Lower leg skin (tissue), 3 donors: ENCODE measurements around the gene SMC6.

ENCODE experiments used
- CTCF ChIP-seq, 3 donors: fragments of 450-650 bp; IDR thresholded peaks; one replicate each; pipeline ENCODE4 v1.5.1; 2016; ENCODE audit warnings: antibody characterized with exemption in 3 of 3, mild to moderate bottlenecking in 3 of 3, moderate library complexity in 2 of 3
- POLR2A ChIP-seq, 2 donors: fragments of 450-650 bp; IDR thresholded peaks; one replicate each; pipeline ENCODE4 v1.6.1; 2016 to 2017; ENCODE audit warnings: antibody characterized with exemption in 2 of 2, mild to moderate bottlenecking in 1 of 2, moderate library complexity in 1 of 2

- TF ChIP-seq POLR2A (IDR thresholded peaks at IDR 0.05) (no peak), CTCF (IDR thresholded peaks at IDR 0.05) (no peak)
Measured at GRCh38 chr2:17772532-17772931, 18.9 kb upstream of the SMC6 start.
